SK-N-SH treated with all-trans-retinoic acid at 6 μM for 48 hours (cell line): Measurements from ENCODE around the gene ATP9A.
"Not testable (repeated sequence)": the region's sequence is repeated elsewhere in the genome, so short reads cannot be mapped to it uniquely, and the experiment has no call there.

Source experiments
- ATAC-seq: fragments of 200-7000 bp; cut with Tn5 transposase; 3 replicates; pipeline ENCODE4 v1.9.1; 2020; ENCODE audit warnings: mild to moderate bottlenecking, moderate library complexity
- ARNTL ChIP-seq: fragments of 450-650 bp; formaldehyde crosslinking; IDR thresholded peaks from 2 replicates; pipeline ENCODE4 v1.5.0; 2020; ENCODE audit warnings: low read depth, mild to moderate bottlenecking, moderate library complexity, borderline replicate concordance
- BACH2 ChIP-seq: fragments of 250-450 bp; sonication (Bioruptor Pico); IDR thresholded peaks from 2 replicates; pipeline ENCODE4 v1.9.0; 2021; ENCODE audit warnings: mild to moderate bottlenecking, borderline replicate concordance
- CSDC2 ChIP-seq: fragments of 250-450 bp; sonication (Bioruptor Pico); IDR thresholded peaks from 2 replicates; pipeline ENCODE4 v1.5.0; 2020; ENCODE audit warnings: mild to moderate bottlenecking, moderate library complexity
- ESRRG ChIP-seq: fragments of 250-450 bp; sonication (Bioruptor Pico); IDR thresholded peaks from 2 replicates; pipeline ENCODE4 v1.6.1; 2021; ENCODE audit warnings: mild to moderate bottlenecking
- GLIS3 ChIP-seq: fragments of 250-450 bp; sonication (Bioruptor Pico); IDR thresholded peaks from 2 replicates; pipeline ENCODE4 v1.5.0; 2020; ENCODE audit warnings: mild to moderate bottlenecking, moderate library complexity
- ISL1 ChIP-seq: fragments of 250-450 bp; sonication (Bioruptor Pico); IDR thresholded peaks from 2 replicates; pipeline ENCODE4 v2.1.2; 2022; ENCODE audit warnings: mild to moderate bottlenecking, moderate library complexity
- PPARA ChIP-seq: fragments of 250-450 bp; sonication (Bioruptor Pico); IDR thresholded peaks from 2 replicates; pipeline ENCODE4 v1.5.0; 2020; ENCODE audit warnings: mild to moderate bottlenecking, borderline replicate concordance
- SNAI2 ChIP-seq: fragments of 250-450 bp; sonication (Bioruptor Pico); IDR thresholded peaks from 2 replicates; pipeline ENCODE4 v1.5.0; 2020; ENCODE audit warnings: mild to moderate bottlenecking, moderate library complexity
- TCF4 ChIP-seq: fragments of 250-450 bp; sonication (Bioruptor Pico); IDR thresholded peaks from 2 replicates; pipeline ENCODE4 v1.8.0; 2021; ENCODE audit warnings: mild to moderate bottlenecking, moderate library complexity, borderline replicate concordance
- TOX ChIP-seq: fragments of 250-450 bp; sonication (Bioruptor Pico); IDR thresholded peaks from 2 replicates; pipeline ENCODE4 v1.8.0; 2021; ENCODE audit warnings: mild to moderate bottlenecking, moderate library complexity, borderline replicate concordance
- ZC3H10 ChIP-seq: fragments of 250-450 bp; sonication (Bioruptor Pico); IDR thresholded peaks from 2 replicates; pipeline ENCODE4 v1.5.1; 2021; ENCODE audit warnings: mild to moderate bottlenecking, moderate library complexity
- ZFP3 ChIP-seq: fragments of 250-450 bp; sonication (Bioruptor Pico); IDR thresholded peaks from 2 replicates; pipeline ENCODE4 v1.5.0; 2020; ENCODE audit warnings: mild to moderate bottlenecking, moderate library complexity
- ZFP30 ChIP-seq: fragments of 450-650 bp; formaldehyde crosslinking; IDR thresholded peaks from 2 replicates; pipeline ENCODE4 v1.5.0; 2022; ENCODE audit warnings: mild to moderate bottlenecking, moderate library complexity
- ZNF565 ChIP-seq: fragments of 450-650 bp; formaldehyde crosslinking; conservative IDR thresholded peaks from 2 replicates; pipeline ENCODE4 v1.5.0; 2020; ENCODE audit warnings: low read depth, mild to moderate bottlenecking, moderate library complexity
- ZNF70 ChIP-seq: fragments of 450-650 bp; formaldehyde crosslinking; IDR thresholded peaks from 2 replicates; pipeline ENCODE4 v1.5.0; 2020; ENCODE audit warnings: mild to moderate bottlenecking, moderate library complexity
- ZNF8 ChIP-seq: fragments of 450-650 bp; formaldehyde crosslinking; IDR thresholded peaks from 2 replicates; pipeline ENCODE4 v1.5.0; 2020; ENCODE audit warnings: mild to moderate bottlenecking, moderate library complexity
- TF ChIP-seq, protein P1 (sequence below): fragments of 250-450 bp; sonication (Bioruptor Pico); IDR thresholded peaks from 2 replicates; pipeline ENCODE4 v1.5.1; 2021; ENCODE audit warnings: mild to moderate bottlenecking, moderate library complexity
- TF ChIP-seq, protein P2 (sequence below): fragments of 250-450 bp; sonication (Bioruptor Pico); IDR thresholded peaks from 2 replicates; pipeline ENCODE4 v1.5.1; 2020; ENCODE audit warnings: low read depth, mild to moderate bottlenecking, moderate library complexity
- TF ChIP-seq, protein P3 (sequence below): fragments of 250-450 bp; sonication (Bioruptor Pico); IDR thresholded peaks from 2 replicates; pipeline ENCODE4 v1.8.0; 2020; ENCODE audit warnings: mild to moderate bottlenecking, moderate library complexity, borderline replicate concordance

Gene ATP9A

GRCh38 chr20:51745804-51746203 is 22.4 kb downstream of the ATP9A start:
- TF ChIP-seq CSDC2 (CRISPR knock-in tag) (no peak), ESRRG (CRISPR knock-in tag) (no peak), SNAI2 (no peak)
- no peak for ATAC-seq

- ATAC-seq = no peak
- no peak for TF ChIP-seq PPARA (CRISPR knock-in tag)
- TF ChIP-seq, protein P1, sequence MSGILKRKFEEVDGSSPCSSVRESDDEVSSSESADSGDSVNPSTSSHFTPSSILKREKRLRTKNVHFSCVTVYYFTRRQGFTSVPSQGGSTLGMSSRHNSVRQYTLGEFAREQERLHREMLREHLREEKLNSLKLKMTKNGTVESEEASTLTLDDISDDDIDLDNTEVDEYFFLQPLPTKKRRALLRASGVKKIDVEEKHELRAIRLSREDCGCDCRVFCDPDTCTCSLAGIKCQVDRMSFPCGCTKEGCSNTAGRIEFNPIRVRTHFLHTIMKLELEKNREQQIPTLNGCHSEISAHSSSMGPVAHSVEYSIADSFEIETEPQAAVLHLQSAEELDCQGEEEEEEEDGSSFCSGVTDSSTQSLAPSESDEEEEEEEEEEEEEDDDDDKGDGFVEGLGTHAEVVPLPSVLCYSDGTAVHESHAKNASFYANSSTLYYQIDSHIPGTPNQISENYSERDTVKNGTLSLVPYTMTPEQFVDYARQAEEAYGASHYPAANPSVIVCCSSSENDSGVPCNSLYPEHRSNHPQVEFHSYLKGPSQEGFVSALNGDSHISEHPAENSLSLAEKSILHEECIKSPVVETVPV = no peak
- no peak for TF ChIP-seq ZNF8 (CRISPR knock-in tag)
- no peak for TF ChIP-seq ARNTL (CRISPR knock-in tag)
- TF ChIP-seq ZNF70 (CRISPR knock-in tag) = no peak
- TF ChIP-seq ZFP3 (CRISPR knock-in tag) = no peak
- no peak for TF ChIP-seq TCF4 (CRISPR knock-in tag)
- TF ChIP-seq ZC3H10 (CRISPR knock-in tag) = no peak
- TF ChIP-seq, protein P2, sequence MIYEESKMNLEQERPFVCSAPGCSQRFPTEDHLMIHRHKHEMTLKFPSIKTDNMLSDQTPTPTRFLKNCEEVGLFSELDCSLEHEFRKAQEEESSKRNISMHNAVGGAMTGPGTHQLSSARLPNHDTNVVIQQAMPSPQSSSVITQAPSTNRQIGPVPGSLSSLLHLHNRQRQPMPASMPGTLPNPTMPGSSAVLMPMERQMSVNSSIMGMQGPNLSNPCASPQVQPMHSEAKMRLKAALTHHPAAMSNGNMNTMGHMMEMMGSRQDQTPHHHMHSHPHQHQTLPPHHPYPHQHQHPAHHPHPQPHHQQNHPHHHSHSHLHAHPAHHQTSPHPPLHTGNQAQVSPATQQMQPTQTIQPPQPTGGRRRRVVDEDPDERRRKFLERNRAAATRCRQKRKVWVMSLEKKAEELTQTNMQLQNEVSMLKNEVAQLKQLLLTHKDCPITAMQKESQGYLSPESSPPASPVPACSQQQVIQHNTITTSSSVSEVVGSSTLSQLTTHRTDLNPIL (CRISPR knock-in tag) = no peak
- no peak for TF ChIP-seq GLIS3
- no peak for TF ChIP-seq BACH2 (CRISPR knock-in tag)
- TF ChIP-seq ZFP30 (CRISPR knock-in tag) = no peak
Measured at GRCh38 chr20:51740838-51741237, 27.4 kb downstream of the ATP9A start.

DNA sequence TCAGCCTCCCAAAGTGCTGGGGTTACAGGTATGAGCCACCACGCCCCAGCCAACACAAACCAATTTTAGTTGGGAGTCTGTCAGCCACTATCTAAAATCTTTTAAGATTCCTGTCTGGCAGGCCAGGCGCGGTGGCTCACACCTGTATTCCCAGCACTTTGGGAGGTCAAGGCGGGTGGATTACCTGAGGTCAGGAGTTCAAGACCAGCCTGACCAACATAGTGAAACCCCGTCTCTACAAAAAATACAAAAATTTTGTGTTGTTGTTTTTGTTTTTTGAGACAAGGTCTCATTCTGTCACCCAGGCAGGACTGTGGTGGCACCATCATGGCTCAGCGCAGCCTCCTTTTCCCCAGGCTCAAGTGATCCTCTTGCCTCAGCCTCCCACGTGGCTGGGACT is 27.9 kb downstream of the ATP9A start:
- not testable (repeated sequence) for ATAC-seq

GRCh38 chr20:51739722-51740249 is 28.4 kb downstream of the ATP9A start:
- no peak for ATAC-seq
- TF ChIP-seq ZNF565 (CRISPR knock-in tag) = no peak
- TF ChIP-seq ZFP30 (CRISPR knock-in tag) = no peak
- no peak for TF ChIP-seq ESRRG (CRISPR knock-in tag)
- TF ChIP-seq CSDC2 (CRISPR knock-in tag) = no peak
- no peak for TF ChIP-seq ZNF70 (CRISPR knock-in tag)
- no peak for TF ChIP-seq ISL1 (CRISPR knock-in tag)
- TF ChIP-seq, all 23 proteins: peak for 0

GRCh38 chr20:51738877-51739447 is 29.2 kb downstream of the ATP9A start:
- TF ChIP-seq TOX (CRISPR knock-in tag) (no peak), ZFP30 (CRISPR knock-in tag) (no peak), BACH2 (CRISPR knock-in tag) (no peak), ZNF565 (CRISPR knock-in tag) (no peak), TCF4 (CRISPR knock-in tag) (no peak), CSDC2 (CRISPR knock-in tag) (no peak), GLIS3 (no peak), ZC3H10 (CRISPR knock-in tag) (no peak), PPARA (CRISPR knock-in tag) (no peak), ESRRG (CRISPR knock-in tag) (no peak)
- TF ChIP-seq, protein P3, sequence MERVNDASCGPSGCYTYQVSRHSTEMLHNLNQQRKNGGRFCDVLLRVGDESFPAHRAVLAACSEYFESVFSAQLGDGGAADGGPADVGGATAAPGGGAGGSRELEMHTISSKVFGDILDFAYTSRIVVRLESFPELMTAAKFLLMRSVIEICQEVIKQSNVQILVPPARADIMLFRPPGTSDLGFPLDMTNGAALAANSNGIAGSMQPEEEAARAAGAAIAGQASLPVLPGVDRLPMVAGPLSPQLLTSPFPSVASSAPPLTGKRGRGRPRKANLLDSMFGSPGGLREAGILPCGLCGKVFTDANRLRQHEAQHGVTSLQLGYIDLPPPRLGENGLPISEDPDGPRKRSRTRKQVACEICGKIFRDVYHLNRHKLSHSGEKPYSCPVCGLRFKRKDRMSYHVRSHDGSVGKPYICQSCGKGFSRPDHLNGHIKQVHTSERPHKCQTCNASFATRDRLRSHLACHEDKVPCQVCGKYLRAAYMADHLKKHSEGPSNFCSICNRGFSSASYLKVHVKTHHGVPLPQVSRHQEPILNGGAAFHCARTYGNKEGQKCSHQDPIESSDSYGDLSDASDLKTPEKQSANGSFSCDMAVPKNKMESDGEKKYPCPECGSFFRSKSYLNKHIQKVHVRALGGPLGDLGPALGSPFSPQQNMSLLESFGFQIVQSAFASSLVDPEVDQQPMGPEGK (CRISPR knock-in tag) = no peak
- ATAC-seq = no peak

DNA sequence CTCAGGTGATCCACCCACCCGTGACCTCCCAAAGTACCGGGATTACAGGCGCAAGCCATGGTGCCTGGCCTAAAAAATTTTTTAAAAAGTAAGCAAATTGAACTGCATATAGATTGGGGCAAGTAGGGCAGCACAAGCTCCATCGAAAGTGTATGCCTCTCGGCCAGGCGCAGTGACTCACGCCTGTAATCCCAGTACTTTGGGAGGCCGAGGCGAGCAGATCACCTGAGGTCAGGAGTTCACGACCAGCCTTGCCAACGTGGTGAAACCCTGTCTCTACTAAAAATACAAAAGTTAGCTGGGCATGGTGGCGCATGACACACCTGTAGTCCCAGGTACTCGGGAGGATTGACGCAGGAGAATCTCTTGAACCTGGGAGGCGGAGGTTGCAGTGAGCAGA is 29.9 kb downstream of the ATP9A start:
- ATAC-seq = not testable (repeated sequence)
